Testis (tissue), 3 donors: ENCODE results near the gene LCE1B. TPM values are rescaled to one million over a fixed set of nuclear protein-coding genes. Genes with fewer than 3 reads are reported as not detected.

ENCODE experiments used
- DNase-seq: peaks from one replicate; pipeline ENCODE4 v3.0.0-alpha.2; 2019
- H3K27ac ChIP-seq, 2 donors: fragments of 200-600 bp; sonication (generic); one replicate each; pipeline ENCODE4 v1.5.1; 2019
- H3K27me3 ChIP-seq: fragments of 200-600 bp; sonication (generic); one replicate; pipeline ENCODE4 v1.5.1; 2019
- H3K36me3 ChIP-seq: fragments of 200-600 bp; sonication (generic); one replicate; pipeline ENCODE4 v1.5.1; 2017; ENCODE audit warnings: low read depth; ENCODE audit errors: missing control alignments
- H3K4me1 ChIP-seq: fragments of 200-600 bp; sonication (generic); one replicate; pipeline ENCODE4 v1.5.1; 2019
- H3K4me3 ChIP-seq, 2 donors: fragments of 200-600 bp; sonication (generic); one replicate each; pipeline ENCODE4 v1.5.1; 2017 to 2019
- H3K9me3 ChIP-seq: fragments of 200-600 bp; sonication (generic); one replicate; pipeline ENCODE4 v1.5.1; 2017
- CTCF ChIP-seq, 3 experiments: fragments of 450-650 bp in 2 of 3; fragments of 200-600 bp in 1 of 3; sonication (generic) in 1 of 3; IDR thresholded peaks; one replicate each; pipeline ENCODE4 v1.5.1; 2016 to 2019; ENCODE audit warnings: antibody characterized with exemption in 3 of 3, mild to moderate bottlenecking in 2 of 3, moderate library complexity in 1 of 3
- POLR2A ChIP-seq: fragments of 450-650 bp; IDR thresholded peaks from one replicate; pipeline ENCODE4 v1.6.1; 2017; ENCODE audit warnings: antibody characterized with exemption, mild to moderate bottlenecking, moderate library complexity
- WGBS, 2 donors: methylation state at CpG; one replicate each; pipeline ENCODE4 v1.1.5; 2018; 5-methylcytosine and 5-hydroxymethylcytosine counted together
- intact Hi-C: fragments of 100-400 bp; cut with DNase I; formaldehyde crosslinking; loops from one replicate; pipeline ENCODE4 v1.15.1; 2023; ENCODE audit warnings: low total_unique reads
- polyA plus RNA-seq: library from polyadenylated mRNA; stranded (reverse); fragments of 350-450 nt; fragmentation: Illumina TruSeq; extraction: RNeasy Lipid Tissue Mini Kit (QIAGEN cat#74804); gene quantifications from one replicate; pipeline ENCODE4 v1.2.3, GENCODE V29; 2014; ENCODE audit warnings: low read depth, low replicate concordance; ENCODE audit not compliant: insufficient read depth
- total RNA-seq, 2 donors: library from RNA; depleted of rRNA; stranded (reverse); fragments of >200 nt; gene quantifications; one replicate each; pipeline ENCODE4 v1.2.3, GENCODE V29; 2016

The LCE1B gene
- total and polyA plus RNA-seq, 3 donors from 2014 or later, result not detected

DNA sequence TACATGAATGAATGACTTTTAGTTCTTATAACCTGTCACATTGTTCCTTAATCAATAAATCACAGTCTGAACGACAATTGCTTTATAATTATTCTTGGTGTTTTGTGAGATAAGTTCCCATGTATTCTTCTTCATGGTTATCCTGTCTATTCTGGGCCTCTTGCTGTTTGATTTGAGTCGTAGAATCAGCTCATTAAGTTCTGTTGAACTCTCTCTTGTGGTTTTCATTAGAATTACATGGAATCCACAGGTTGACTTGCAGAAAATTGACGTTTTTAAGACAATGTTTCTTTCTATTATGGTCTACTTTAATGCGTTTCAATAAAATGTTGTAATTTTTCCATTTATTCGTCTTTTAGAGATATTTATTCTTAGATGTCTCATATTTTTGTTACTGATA is 11.5 kb downstream of the LCE1B start:
- DNase-seq, result no peak
- no peak for TF ChIP-seq POLR2A
- no peak for TF ChIP-seq CTCF (IDR thresholded peaks at IDR 0.05)
- 55 to 63% methylated on average over 5 of the region's 5 CpGs for WGBS, 2 donors
- intact Hi-C loops, result no loop called here
- Histone ChIP-seq H3K27me3 (no peaks in the 10 kb centered on the region), H3K4me3 (no peak overlapping the region), H3K4me1 (no peaks in the 10 kb centered on the region), H3K36me3 (no peaks in the 10 kb centered on the region), H3K9me3 (no peaks in the 10 kb centered on the region), H3K27ac (no peak overlapping the region)

- TF ChIP-seq CTCF (IDR thresholded peaks at IDR 0.05), result no peak
- TF ChIP-seq POLR2A, result no peak
- H3K27ac ChIP-seq, result no peak overlapping the region
- H3K36me3 ChIP-seq, result no peaks in the 10 kb centered on the region
- no peak for DNase-seq
- no peaks in the 10 kb centered on the region for H3K9me3 ChIP-seq
- intact Hi-C loops, result no loop called here
- H3K4me1 ChIP-seq, result no peaks in the 10 kb centered on the region
- H3K27me3 ChIP-seq, result no peaks in the 10 kb centered on the region
- H3K4me3 ChIP-seq, result no peak overlapping the region
Measured at GRCh38 chr1:152824964-152825363, 13.2 kb downstream of the LCE1B start.

DNA sequence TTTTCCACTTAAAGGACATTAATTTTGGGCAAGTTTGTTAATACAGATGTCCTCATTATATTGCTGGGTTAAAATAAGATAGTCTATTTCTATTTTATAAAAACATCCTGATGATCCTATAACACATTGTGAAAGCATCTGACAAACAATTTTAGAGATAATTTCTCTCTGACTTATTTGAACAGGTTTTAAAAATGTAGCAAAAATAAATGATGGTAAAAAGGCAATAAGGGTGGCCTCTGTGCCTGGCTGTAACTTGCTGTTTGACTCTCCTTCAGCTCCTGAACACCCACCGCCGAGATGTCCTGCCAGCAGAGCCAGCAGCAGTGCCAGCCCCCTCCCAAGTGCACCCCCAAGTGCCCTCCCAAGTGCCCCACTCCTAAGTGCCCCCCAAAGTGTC is 15.4 kb downstream of the LCE1B start, which contains the start of gene LCE1A:
LCE1A (plus strand) TSS at position 301 of the 400 bp plus-strand sequence; CDS start at position 301, 0 bp downstream.
- intact Hi-C loops, result no loop called here
- DNase-seq, result no peak
- TF ChIP-seq CTCF (IDR thresholded peaks at IDR 0.05), result no peak
- TF ChIP-seq POLR2A, result no peak
- H3K4me1 ChIP-seq, result no peaks in the 10 kb centered on the region
- no peak within 1 kb of the TSS for H3K4me3 ChIP-seq
- 79 to 90% methylated on average over 2 of the region's 2 CpGs for WGBS, 2 donors
- H3K27ac ChIP-seq, result no peak within 1 kb of the TSS
- no peaks in the 10 kb centered on the region for H3K36me3 ChIP-seq
- H3K9me3 ChIP-seq, result no peaks in the 10 kb centered on the region
- H3K27me3 ChIP-seq, result no peaks in the 10 kb centered on the region

- TF ChIP-seq CTCF (IDR thresholded peaks at IDR 0.05), result no peak
- no peak for TF ChIP-seq POLR2A
- 62 to 76% methylated on average over 2 of the region's 2 CpGs for WGBS, 2 donors
Measured at GRCh38 chr1:152836870-152837269, 25.1 kb downstream of the LCE1B start.

DNA sequence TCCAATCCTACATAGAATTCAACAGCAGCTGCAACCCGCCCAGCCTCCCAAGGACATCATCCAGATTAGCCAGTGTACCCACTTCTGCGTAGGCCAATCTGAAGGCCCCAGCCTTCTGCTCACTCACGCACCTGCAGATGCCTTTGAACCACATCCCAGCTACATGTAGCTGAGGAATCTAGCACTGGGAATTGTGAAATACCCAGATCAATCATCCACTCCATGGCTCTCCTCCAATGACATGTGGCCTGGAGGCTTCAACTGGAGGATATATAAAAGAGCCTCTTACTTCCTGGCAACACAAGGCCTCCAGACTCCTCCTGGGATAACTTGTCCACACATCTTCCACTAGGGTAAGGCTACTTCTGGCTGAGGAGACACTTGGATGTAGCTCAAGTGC is 30.8 kb downstream of the LCE1B start, which contains the start of gene LCE6A:
LCE6A (plus strand) TSS at position 301 of the 400 bp plus-strand sequence. CDS start 665 bp downstream, outside the sequence.
- no peak within 1 kb of the TSS for H3K4me3 ChIP-seq
- intact Hi-C loops, result no loop called here
- DNase-seq, result no peak
- no peaks in the 10 kb centered on the region for H3K9me3 ChIP-seq
- no peaks in the 10 kb centered on the region for H3K4me1 ChIP-seq
- TF ChIP-seq CTCF (IDR thresholded peaks at IDR 0.05) (no peak), POLR2A (no peak)
- no peaks in the 10 kb centered on the region for H3K36me3 ChIP-seq
- 91 to 100% methylated on average over 3 of the region's 3 CpGs for WGBS, 2 donors
- no peaks in the 10 kb centered on the region for H3K27me3 ChIP-seq
- no peak within 1 kb of the TSS for H3K27ac ChIP-seq

More at GRCh38 chr1:152836870-152837269, 25.1 kb downstream of the LCE1B start:
- Histone ChIP-seq H3K9me3 (no peaks in the 10 kb centered on the region), H3K27me3 (no peaks in the 10 kb centered on the region), H3K4me1 (no peaks in the 10 kb centered on the region), H3K36me3 (no peaks in the 10 kb centered on the region), H3K27ac (no peak overlapping the region), H3K4me3 (no peak overlapping the region)
- no peak for DNase-seq
- intact Hi-C loops, result no loop called here
